ENCODE results near the gene TBCD. TPM values are rescaled to one million over a fixed set of nuclear protein-coding genes. Genes with fewer than 3 reads are reported as not detected.

Gene TBCD
- total RNA-seq, 1 donor from 2014 or later, result 156 TPM

DNA sequence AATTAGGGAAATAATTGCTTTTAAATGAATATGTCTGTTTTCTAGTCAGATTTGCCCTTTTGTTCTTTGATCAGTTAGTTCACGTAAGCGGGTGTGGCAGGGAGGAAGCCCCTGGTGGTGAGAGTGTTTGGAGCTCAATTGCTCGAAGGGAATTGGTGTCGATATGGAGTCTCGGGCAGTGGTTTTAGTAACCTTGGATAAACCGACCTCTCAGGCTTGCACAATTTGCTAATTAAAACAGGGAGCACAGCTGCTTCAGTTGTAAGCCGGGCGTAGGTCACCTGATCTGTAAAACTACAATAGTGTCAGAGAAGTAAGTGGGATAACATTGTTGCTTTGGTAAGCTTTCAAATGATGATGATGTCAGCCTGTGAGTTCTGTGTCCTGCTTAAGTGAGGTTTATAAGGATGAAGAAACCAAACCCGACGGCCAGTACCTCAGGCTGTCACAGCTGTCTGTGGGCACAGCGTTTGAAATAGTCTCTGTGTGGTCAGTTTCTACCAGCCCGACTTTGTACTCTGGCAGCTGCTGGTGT is 85.0 kb downstream of the TBCD start:
- intact Hi-C loops (cut with DNase I), result no loop called here
- Histone ChIP-seq H3K4me3 (no peak overlapping the region), H3K4me1 (no peaks in the 10 kb centered on the region), H3K9me3 (no peaks in the 10 kb centered on the region), H3K27me3 (no peaks in the 10 kb centered on the region), H3K27ac (no peak overlapping the region), H3K36me3 (peaks cover 0 to 21% of the 10 kb centered on the region in 2 donors)
- DNase-seq (ENCODE audit: low spot score in 2 of 2), result no peak
- TF ChIP-seq, protein P1, sequence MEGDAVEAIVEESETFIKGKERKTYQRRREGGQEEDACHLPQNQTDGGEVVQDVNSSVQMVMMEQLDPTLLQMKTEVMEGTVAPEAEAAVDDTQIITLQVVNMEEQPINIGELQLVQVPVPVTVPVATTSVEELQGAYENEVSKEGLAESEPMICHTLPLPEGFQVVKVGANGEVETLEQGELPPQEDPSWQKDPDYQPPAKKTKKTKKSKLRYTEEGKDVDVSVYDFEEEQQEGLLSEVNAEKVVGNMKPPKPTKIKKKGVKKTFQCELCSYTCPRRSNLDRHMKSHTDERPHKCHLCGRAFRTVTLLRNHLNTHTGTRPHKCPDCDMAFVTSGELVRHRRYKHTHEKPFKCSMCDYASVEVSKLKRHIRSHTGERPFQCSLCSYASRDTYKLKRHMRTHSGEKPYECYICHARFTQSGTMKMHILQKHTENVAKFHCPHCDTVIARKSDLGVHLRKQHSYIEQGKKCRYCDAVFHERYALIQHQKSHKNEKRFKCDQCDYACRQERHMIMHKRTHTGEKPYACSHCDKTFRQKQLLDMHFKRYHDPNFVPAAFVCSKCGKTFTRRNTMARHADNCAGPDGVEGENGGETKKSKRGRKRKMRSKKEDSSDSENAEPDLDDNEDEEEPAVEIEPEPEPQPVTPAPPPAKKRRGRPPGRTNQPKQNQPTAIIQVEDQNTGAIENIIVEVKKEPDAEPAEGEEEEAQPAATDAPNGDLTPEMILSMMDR (IDR thresholded peaks at IDR 0.05), result no peak

DNA sequence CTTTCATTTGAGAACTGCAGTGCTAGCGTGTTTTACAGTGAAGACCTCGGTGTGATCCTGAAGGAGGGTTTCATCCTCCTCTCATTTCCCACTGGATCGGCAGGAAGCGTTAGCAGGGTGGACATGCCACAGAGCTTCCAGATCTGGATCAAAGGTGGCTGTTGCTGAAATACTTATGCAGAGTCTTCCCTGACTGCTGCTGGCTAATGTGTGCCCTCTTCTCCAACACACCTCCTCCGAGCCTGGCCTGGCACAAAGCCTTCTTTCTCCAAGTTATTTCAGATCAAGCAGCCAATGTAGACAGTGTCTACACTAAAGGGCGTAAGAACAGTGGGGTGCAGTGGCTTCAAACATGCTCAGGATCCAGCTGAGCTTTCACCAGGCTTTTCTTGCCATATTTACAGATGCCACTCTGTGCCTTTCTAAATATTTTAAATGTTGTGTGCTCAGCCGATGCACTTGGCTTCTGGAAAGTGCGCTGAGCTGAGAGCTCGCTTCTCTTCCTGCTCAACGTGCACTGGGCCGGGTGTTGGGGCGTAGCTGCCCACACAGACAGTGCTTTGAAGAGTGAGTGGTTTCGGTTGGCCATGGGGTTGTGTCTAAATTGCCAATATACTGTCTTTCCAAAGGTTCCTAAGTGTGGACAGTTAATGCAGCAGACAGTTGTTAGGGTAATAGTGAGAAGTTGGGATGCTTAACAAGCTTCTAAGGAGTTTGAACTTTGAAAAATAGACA is 85.9 kb downstream of the TBCD start:
- peaks cover 0 to 15% of the 10 kb centered on the region in 2 donors for H3K36me3 ChIP-seq
- H3K4me1 ChIP-seq, result no peaks in the 10 kb centered on the region
- no peaks in the 10 kb centered on the region for H3K27me3 ChIP-seq
- intact Hi-C loops (cut with DNase I), result no loop called here
- no peak overlapping the region for H3K27ac ChIP-seq
- TF ChIP-seq, protein P1 (IDR thresholded peaks at IDR 0.05), result no peak
- no peak overlapping the region for H3K4me3 ChIP-seq
- no peaks in the 10 kb centered on the region for H3K9me3 ChIP-seq
- DNase-seq (ENCODE audit: low spot score in 2 of 2), result no peak

DNA sequence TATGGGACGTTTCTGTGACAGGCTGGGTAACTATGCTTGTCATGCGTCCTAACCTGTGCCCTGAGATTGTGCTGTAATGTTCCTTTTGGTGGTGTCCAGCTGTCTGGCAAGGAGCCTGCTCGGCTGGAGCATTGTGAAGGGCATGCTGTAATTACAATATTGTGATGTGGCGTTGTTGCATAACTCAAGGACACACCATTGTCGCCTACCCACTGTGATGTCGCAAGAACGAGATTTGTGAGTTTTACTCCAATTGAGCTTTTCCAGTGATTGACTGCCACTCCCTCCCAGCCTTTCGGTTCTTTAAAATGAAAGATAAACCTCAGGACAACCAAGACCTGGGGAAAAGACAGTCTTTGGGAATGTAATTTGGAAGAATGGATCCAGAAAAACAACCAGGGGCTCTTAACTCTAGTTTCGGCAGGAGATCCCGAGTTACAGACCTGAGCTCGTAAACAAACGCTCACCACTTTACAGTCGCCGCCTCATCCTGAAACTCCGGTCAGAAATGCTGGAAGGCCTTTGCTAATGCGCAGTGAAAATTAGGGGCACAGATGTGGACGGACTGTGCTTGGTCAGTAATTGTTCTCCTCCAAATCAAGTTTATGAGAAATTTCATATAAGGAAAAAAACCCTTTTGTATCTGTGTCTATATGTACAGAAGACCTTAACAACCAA is 86.7 kb downstream of the TBCD start:
- Histone ChIP-seq H3K9me3 (no peaks in the 10 kb centered on the region), H3K4me1 (no peaks in the 10 kb centered on the region), H3K27ac (no peak overlapping the region), H3K36me3 (peaks cover 0 to 9% of the 10 kb centered on the region in 2 donors), H3K4me3 (no peak overlapping the region), H3K27me3 (no peaks in the 10 kb centered on the region)
- no peak for DNase-seq (ENCODE audit: low spot score in 2 of 2)
- intact Hi-C loops (cut with DNase I), result no loop called here
- TF ChIP-seq, protein P1 (IDR thresholded peaks at IDR 0.05), result no peak

DNA sequence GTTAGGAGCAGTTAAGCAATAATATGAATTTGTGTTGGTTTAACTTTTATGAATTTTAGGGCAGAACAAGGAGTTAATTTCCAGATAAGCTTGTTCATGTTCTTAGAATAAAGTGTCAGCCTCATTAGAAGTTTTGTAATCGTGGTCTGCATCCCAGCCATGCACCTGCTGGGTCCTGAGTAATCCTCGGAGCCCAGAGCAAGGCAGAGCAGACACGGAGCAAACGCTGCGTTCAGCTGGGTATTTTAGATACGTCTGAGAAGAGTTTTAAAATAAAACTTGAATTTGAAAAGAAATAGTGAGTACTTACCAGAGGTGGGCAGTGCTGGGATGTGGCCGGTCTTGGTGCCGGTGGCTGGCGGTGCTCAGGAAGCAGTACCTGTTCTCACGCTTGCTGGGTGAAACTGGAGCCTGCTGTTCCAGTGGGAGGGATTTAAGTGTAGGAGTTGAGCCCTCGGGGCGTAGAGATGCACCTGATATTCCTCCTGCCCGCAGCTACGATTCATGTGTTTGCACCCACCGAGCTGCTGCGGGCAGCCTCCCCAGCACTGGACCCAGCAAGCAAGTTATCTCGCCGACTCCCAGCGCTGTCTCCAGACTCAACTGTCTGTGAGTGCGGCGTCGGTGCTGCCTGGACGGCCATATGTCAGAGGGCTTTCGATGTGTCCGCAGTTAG is 87.9 kb downstream of the TBCD start, which contains the start of gene ZNF750:
Gene ZNF750 (minus strand): TSS at position 406 of the 676 bp plus-strand sequence. CDS start 7,568 bp downstream, outside the sequence.
- intact Hi-C loops (cut with DNase I), result no loop called here

DNA sequence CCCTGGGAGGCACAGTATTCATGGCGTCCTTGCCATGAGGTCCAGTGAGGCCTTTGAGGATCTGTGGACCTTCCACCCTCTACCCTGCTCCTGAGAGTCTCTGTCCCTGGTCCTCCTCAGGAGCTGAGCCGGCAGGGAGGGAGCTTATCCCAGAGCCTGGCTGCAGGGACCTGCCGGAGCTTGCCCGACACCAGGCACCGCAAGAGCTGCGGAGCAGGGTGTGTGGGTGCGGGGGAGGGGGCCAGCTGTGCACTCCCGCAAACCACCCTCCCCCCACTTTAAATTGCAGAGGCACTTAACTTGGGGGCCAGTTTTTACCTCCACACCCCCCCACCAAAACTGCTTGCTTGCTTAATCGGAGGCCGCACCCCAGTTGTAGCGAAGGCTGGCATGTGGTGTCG is 88.6 kb downstream of the TBCD start:
- Histone ChIP-seq H3K36me3 (peaks cover 0 to 3% of the 10 kb centered on the region in 2 donors), H3K4me1 (no peaks in the 10 kb centered on the region), H3K27me3 (no peaks in the 10 kb centered on the region), H3K4me3 (no peak overlapping the region), H3K9me3 (no peaks in the 10 kb centered on the region), H3K27ac (no peak overlapping the region)
- intact Hi-C loops (cut with DNase I), result no loop called here
- TF ChIP-seq, protein P1 (IDR thresholded peaks at IDR 0.05), result no peak
- DNase-seq (ENCODE audit: low spot score in 2 of 2), result no peak

More for the DNA sequence above, 87.9 kb downstream of the TBCD start, which contains the start of gene ZNF750:
- Histone ChIP-seq H3K27me3 (no peaks in the 10 kb centered on the region), H3K4me3 (no peak within 1 kb of the TSS), H3K9me3 (no peaks in the 10 kb centered on the region), H3K27ac (no peak within 1 kb of the TSS), H3K4me1 (no peaks in the 10 kb centered on the region), H3K36me3 (peaks cover 0 to 3% of the 10 kb centered on the region in 2 donors)
- no peak for DNase-seq (ENCODE audit: low spot score in 2 of 2)
- TF ChIP-seq, protein P1 (IDR thresholded peaks at IDR 0.05), result no peak

Measured in ascending aorta (tissue), 2 donors.